ENCODE measurements around the gene RSPO4. TPM values are rescaled to one million over a fixed set of nuclear protein-coding genes. Genes with fewer than 3 reads are reported as not detected.

RSPO4 gene
- polyA plus RNA-seq, 1 donor: 0.28 TPM

GRCh38 chr20:1005452-1006027 lies 3.4 kb upstream of the RSPO4 start:
- Histone ChIP-seq H3K27ac (ENCODE audit: low read length) (no peak overlapping the region), H3K36me3 (ENCODE audit: control insufficient read depth, insufficient read depth, low read length) (no peaks in the 10 kb centered on the region), H3K27me3 (ENCODE audit: control insufficient read depth, insufficient read depth, low read length) (peaks cover 42% of the 10 kb centered on the region), H3K4me3 (ENCODE audit: low read length) (no peak overlapping the region), H3K9me3 (ENCODE audit: control insufficient read depth, low read depth, low read length) (no peaks in the 10 kb centered on the region), H3K4me1 (ENCODE audit: control insufficient read depth, insufficient read depth, low read length) (peaks cover 4% of the 10 kb centered on the region)
- peak; percentile 62 to 73 for DNase-seq
- WGBS (ENCODE audit: insufficient coverage, low lambda C conversion rate): 0% methylated on average over 1 of the region's 5 CpGs

GRCh38 chr20:1003920-1004697 lies 2.0 kb upstream of the RSPO4 start:
- Histone ChIP-seq H3K4me3 (ENCODE audit: low read length) (no peak overlapping the region), H3K9me3 (ENCODE audit: control insufficient read depth, low read depth, low read length) (no peaks in the 10 kb centered on the region), H3K27me3 (ENCODE audit: control insufficient read depth, insufficient read depth, low read length) (peaks cover 50% of the 10 kb centered on the region), H3K27ac (ENCODE audit: low read length) (no peak overlapping the region), H3K36me3 (ENCODE audit: control insufficient read depth, insufficient read depth, low read length) (no peaks in the 10 kb centered on the region), H3K4me1 (ENCODE audit: control insufficient read depth, insufficient read depth, low read length) (peaks cover 4% of the 10 kb centered on the region)
- WGBS (ENCODE audit: insufficient coverage, low lambda C conversion rate): no CpG with 5 or more reads among the region's 3 CpGs
- no peak for DNase-seq

GRCh38 chr20:1002682-1003561 lies 811 bp upstream of the RSPO4 start:
- Histone ChIP-seq H3K36me3 (ENCODE audit: control insufficient read depth, insufficient read depth, low read length) (no peaks in the 10 kb centered on the region), H3K27me3 (ENCODE audit: control insufficient read depth, insufficient read depth, low read length) (peaks cover 49% of the 10 kb centered on the region), H3K4me3 (ENCODE audit: low read length) (no peak overlapping the region), H3K27ac (ENCODE audit: low read length) (no peak overlapping the region), H3K4me1 (ENCODE audit: control insufficient read depth, insufficient read depth, low read length) (peaks cover 4% of the 10 kb centered on the region), H3K9me3 (ENCODE audit: control insufficient read depth, low read depth, low read length) (no peaks in the 10 kb centered on the region)
- peak in 1 of 2 donors; percentile 9 for DNase-seq
- WGBS (ENCODE audit: insufficient coverage, low lambda C conversion rate): no CpG with 5 or more reads among the region's 12 CpGs

- Histone ChIP-seq H3K4me3 (ENCODE audit: low read length) (no peak overlapping the region), H3K9me3 (ENCODE audit: control insufficient read depth, low read depth, low read length) (no peaks in the 10 kb centered on the region), H3K27me3 (ENCODE audit: control insufficient read depth, insufficient read depth, low read length) (peaks cover 49% of the 10 kb centered on the region), H3K27ac (ENCODE audit: low read length) (no peak overlapping the region), H3K4me1 (ENCODE audit: control insufficient read depth, insufficient read depth, low read length) (peaks cover 4% of the 10 kb centered on the region), H3K36me3 (ENCODE audit: control insufficient read depth, insufficient read depth, low read length) (no peaks in the 10 kb centered on the region)
- no peak for DNase-seq
- WGBS (ENCODE audit: insufficient coverage, low lambda C conversion rate): no CpG with 5 or more reads among the region's 8 CpGs
These were observed 995 bp downstream of the RSPO4 start for GRCh38 chr20:1001116-1001515.

DNA sequence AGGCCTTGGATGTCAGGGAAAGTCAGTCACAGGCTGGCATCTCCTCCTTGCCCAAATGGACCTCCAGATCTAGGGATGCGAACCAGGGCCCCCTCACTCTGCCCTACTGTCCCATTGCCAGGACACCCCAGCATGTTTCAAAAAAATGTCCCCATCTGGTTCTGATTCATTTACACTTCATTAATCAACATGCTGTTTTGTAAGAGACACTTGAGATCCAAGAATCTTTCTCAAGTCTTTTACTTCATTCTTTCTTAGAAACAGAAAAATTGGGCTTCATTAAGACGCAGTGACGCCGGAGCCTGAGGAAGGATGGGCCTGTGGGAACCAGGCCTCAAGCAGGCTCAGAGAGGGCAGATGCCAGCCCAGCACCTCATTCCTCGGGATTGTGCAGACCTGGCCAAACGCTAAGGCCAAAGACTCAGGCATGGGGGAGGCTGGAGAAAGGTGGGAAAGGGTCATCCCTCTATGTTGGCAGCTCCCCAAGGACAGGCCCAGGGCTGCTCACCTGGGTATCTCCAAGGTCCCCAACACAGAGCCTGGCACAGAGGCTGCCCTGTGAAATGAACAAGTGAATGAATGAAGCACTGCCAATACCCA lies 3.8 kb downstream of the RSPO4 start:
- Histone ChIP-seq H3K36me3 (ENCODE audit: control insufficient read depth, insufficient read depth, low read length) (no peaks in the 10 kb centered on the region), H3K4me3 (ENCODE audit: low read length) (no peak overlapping the region), H3K4me1 (ENCODE audit: control insufficient read depth, insufficient read depth, low read length) (peaks cover 4% of the 10 kb centered on the region), H3K9me3 (ENCODE audit: control insufficient read depth, low read depth, low read length) (no peaks in the 10 kb centered on the region), H3K27ac (ENCODE audit: low read length) (no peak overlapping the region), H3K27me3 (ENCODE audit: control insufficient read depth, insufficient read depth, low read length) (peaks cover 40% of the 10 kb centered on the region)
- no CpG with 5 or more reads among the region's 6 CpGs for WGBS (ENCODE audit: insufficient coverage, low lambda C conversion rate)
- DNase-seq: no peak

- no peak for DNase-seq
- Histone ChIP-seq H3K4me3 (ENCODE audit: low read length) (no peak overlapping the region), H3K27me3 (ENCODE audit: control insufficient read depth, insufficient read depth, low read length) (peaks cover 39% of the 10 kb centered on the region), H3K4me1 (ENCODE audit: control insufficient read depth, insufficient read depth, low read length) (peaks cover under 1% of the 10 kb centered on the region), H3K27ac (ENCODE audit: low read length) (no peak overlapping the region), H3K9me3 (ENCODE audit: control insufficient read depth, low read depth, low read length) (no peaks in the 10 kb centered on the region), H3K36me3 (ENCODE audit: control insufficient read depth, insufficient read depth, low read length) (no peaks in the 10 kb centered on the region)
- WGBS (ENCODE audit: insufficient coverage, low lambda C conversion rate): no CpG with 5 or more reads among the region's 6 CpGs
These were observed 4.6 kb downstream of the RSPO4 start for GRCh38 chr20:997486-997885.

GRCh38 chr20:997016-997415 lies 5.1 kb downstream of the RSPO4 start:
- Histone ChIP-seq H3K27ac (ENCODE audit: low read length) (no peak overlapping the region), H3K4me1 (ENCODE audit: control insufficient read depth, insufficient read depth, low read length) (no peaks in the 10 kb centered on the region)

GRCh38 chr20:995170-995569 lies 6.9 kb downstream of the RSPO4 start:
- H3K27ac ChIP-seq (ENCODE audit: low read length): no peak overlapping the region
- WGBS (ENCODE audit: insufficient coverage, low lambda C conversion rate): no CpG with 5 or more reads among the region's 8 CpGs
- no peak overlapping the region for H3K4me3 ChIP-seq (ENCODE audit: low read length)
- no peaks in the 10 kb centered on the region for H3K9me3 ChIP-seq (ENCODE audit: control insufficient read depth, low read depth, low read length)
- H3K27me3 ChIP-seq (ENCODE audit: control insufficient read depth, insufficient read depth, low read length): peaks cover 31% of the 10 kb centered on the region
- H3K4me1 ChIP-seq (ENCODE audit: control insufficient read depth, insufficient read depth, low read length): no peaks in the 10 kb centered on the region
- H3K36me3 ChIP-seq (ENCODE audit: control insufficient read depth, insufficient read depth, low read length): no peaks in the 10 kb centered on the region
- no peak for DNase-seq

More at GRCh38 chr20:997016-997415, 5.1 kb downstream of the RSPO4 start:
- Histone ChIP-seq H3K9me3 (ENCODE audit: control insufficient read depth, low read depth, low read length) (no peaks in the 10 kb centered on the region), H3K27me3 (ENCODE audit: control insufficient read depth, insufficient read depth, low read length) (peaks cover 38% of the 10 kb centered on the region), H3K36me3 (ENCODE audit: control insufficient read depth, insufficient read depth, low read length) (no peaks in the 10 kb centered on the region), H3K4me3 (ENCODE audit: low read length) (no peak overlapping the region)
- DNase-seq: no peak
- WGBS (ENCODE audit: insufficient coverage, low lambda C conversion rate): no CpG with 5 or more reads among the region's 8 CpGs

- H3K36me3 ChIP-seq (ENCODE audit: control insufficient read depth, insufficient read depth, low read length): no peaks in the 10 kb centered on the region
- H3K4me1 ChIP-seq (ENCODE audit: control insufficient read depth, insufficient read depth, low read length): no peaks in the 10 kb centered on the region
- peaks cover 31% of the 10 kb centered on the region for H3K27me3 ChIP-seq (ENCODE audit: control insufficient read depth, insufficient read depth, low read length)
- no peak for DNase-seq
- WGBS (ENCODE audit: insufficient coverage, low lambda C conversion rate): no CpG with 5 or more reads among the region's 16 CpGs
- H3K27ac ChIP-seq (ENCODE audit: low read length): no peak overlapping the region
- no peak overlapping the region for H3K4me3 ChIP-seq (ENCODE audit: low read length)
- H3K9me3 ChIP-seq (ENCODE audit: control insufficient read depth, low read depth, low read length): no peaks in the 10 kb centered on the region
These were observed 9.1 kb downstream of the RSPO4 start for GRCh38 chr20:992801-993535.

All from large intestine (tissue), 3 donors.